Endothelial cell of umbilical vein (primary cell): ENCODE measurements around the gene PKDCC. TPM values are rescaled to one million over a fixed set of nuclear protein-coding genes. Genes with fewer than 3 reads are reported as not detected.

Source experiments
- BruUV-seq: library from RNA; stranded (reverse); fragments of 400-500 nt; replicated peaks from 2 replicates; lab custom pipeline; 2021; lab: Mats Ljungman, UMichigan
- CTCF ChIA-PET: fragments of 300-600, 350-600 bp; sonication (Branson Sonifier 250); formaldehyde crosslinking; loops from one replicate; lab custom pipeline; 2021; ENCODE audit warnings: antibody characterized with exemption, inconsistent platforms; lab: Charles Lee
- POLR2A ChIA-PET: fragments of 300-600, 350-600 bp; sonication (Branson Sonifier 250); formaldehyde crosslinking; loops from one replicate; lab custom pipeline; 2021; ENCODE audit warnings: antibody characterized with exemption, inconsistent platforms; lab: Charles Lee
- DNase-seq: peaks from one replicate; pipeline ENCODE4 v3.0.0-alpha.2; 2011; ENCODE audit warnings: low read depth, low spot score
- FAIRE-seq: peaks from 2 replicates; lab custom pipeline; 2011; peaks lifted over from hg19 to GRCh38; lab: Jason Lieb, UNC
- H2AFZ ChIP-seq: 2 replicates; pipeline ENCODE4 v1.6.0; 2012; ENCODE audit warnings: low read depth, low read length, control low read depth, inconsistent platforms
- H3K27ac ChIP-seq: 2 replicates; pipeline ENCODE4 v1.5.1; 2011; ENCODE audit warnings: low read depth, mild to moderate bottlenecking, control low read depth, low read length, moderate library complexity; ENCODE audit not compliant: insufficient read depth
- H3K27me3 ChIP-seq, 2 experiments: 2 replicates each; pipeline versions ENCODE4 v1.6.0 to v1.6.1; 2011; ENCODE audit warnings: low read length in 2 of 2, mixed read lengths in 1 of 2; ENCODE audit not compliant: control insufficient read depth in 2 of 2, insufficient read depth in 2 of 2
- H3K36me3 ChIP-seq, 2 experiments: 2 replicates in 1 of 2; 3 replicates in 1 of 2; pipeline ENCODE4 v1.5.1; 2011; ENCODE audit warnings: low read length in 2 of 2, mild to moderate bottlenecking in 1 of 2, moderate library complexity in 1 of 2; ENCODE audit not compliant: control insufficient read depth in 2 of 2, insufficient read depth in 2 of 2; ENCODE audit errors: extremely low read depth in 1 of 2
- H3K4me1 ChIP-seq: 3 replicates; pipeline ENCODE4 v1.5.1; 2011; ENCODE audit warnings: mild to moderate bottlenecking, low read length; ENCODE audit not compliant: control insufficient read depth, insufficient read depth; ENCODE audit errors: extremely low read depth
- H3K4me2 ChIP-seq: 2 replicates; pipeline ENCODE4 v1.6.1; 2011; ENCODE audit warnings: low read length, control low read depth, mixed read lengths; ENCODE audit not compliant: insufficient read depth
- H3K4me3 ChIP-seq, 3 experiments: fragments of 200-600 bp in 1 of 3; sonication (generic), shearing (Covaris generic) in 1 of 3; replicated peaks in 1 of 3; 2 replicates each; pipeline ENCODE4 v1.5.1; 2011 to 2016; ENCODE audit warnings: control low read depth in 3 of 3, low read length in 3 of 3, mild to moderate bottlenecking in 2 of 3, inconsistent platforms in 1 of 3, low read depth in 1 of 3, moderate library complexity in 1 of 3; ENCODE audit not compliant: insufficient read depth in 1 of 3
- H3K79me2 ChIP-seq: 2 replicates; pipeline ENCODE4 v1.6.0; 2012; ENCODE audit warnings: low read length, inconsistent platforms; ENCODE audit not compliant: control insufficient read depth, insufficient read depth
- H3K9ac ChIP-seq: replicated peaks from 2 replicates; pipeline ENCODE3; 2011; ENCODE audit warnings: low read length, control low read depth; ENCODE audit not compliant: insufficient read depth; ENCODE audit errors: extremely low read depth
- H3K9me1 ChIP-seq: replicated peaks from 3 replicates; pipeline ENCODE4 v1.6.0; 2011; ENCODE audit warnings: mild to moderate bottlenecking, low read length; ENCODE audit not compliant: control insufficient read depth, insufficient read depth; ENCODE audit errors: extremely low read depth
- H3K9me3 ChIP-seq: replicated peaks from 2 replicates; pipeline ENCODE4 v1.5.1; 2012; ENCODE audit warnings: low read length, inconsistent platforms; ENCODE audit not compliant: control insufficient read depth, insufficient read depth
- H4K20me1 ChIP-seq: replicated peaks from 2 replicates; pipeline ENCODE3; 2011; ENCODE audit warnings: mild to moderate bottlenecking, low read length; ENCODE audit not compliant: control insufficient read depth, insufficient read depth; ENCODE audit errors: extremely low read depth
- CTCF ChIP-seq, 2 donors: IDR thresholded peaks; 1 replicate in 1 of 2; 2 replicates in 1 of 2; pipeline ENCODE4 v1.5.1; 2011; ENCODE audit warnings: low read length in 2 of 2, mild to moderate bottlenecking in 2 of 2, moderate library complexity in 2 of 2, control low read depth in 1 of 2, inconsistent platforms in 1 of 2, low read depth in 1 of 2; ENCODE audit not compliant: insufficient read depth in 1 of 2; ENCODE audit errors: extremely low read depth in 1 of 2
- JUN ChIP-seq: IDR thresholded peaks from 2 replicates; pipeline ENCODE4 v1.6.1; 2011; ENCODE audit warnings: borderline replicate concordance, low read depth; ENCODE audit not compliant: insufficient read length, insufficient read depth
- MAX ChIP-seq: IDR thresholded peaks from 2 replicates; pipeline ENCODE4 v1.6.1; 2011; ENCODE audit not compliant: insufficient read depth, insufficient read length
- POLR2A ChIP-seq: IDR thresholded peaks from 2 replicates; pipeline ENCODE4 v1.6.1; 2012; ENCODE audit warnings: low read depth, mild to moderate bottlenecking, control low read depth, low read length
- POLR2AphosphoS5 ChIP-seq: IDR thresholded peaks from 2 replicates; pipeline ENCODE4 v1.6.1; 2012; ENCODE audit warnings: low read depth, mild to moderate bottlenecking, control low read depth, low read length, moderate library complexity; ENCODE audit not compliant: insufficient read depth
- dilution Hi-C: fragments of 300-500 bp; cut with MboI; formaldehyde crosslinking; loops from one replicate; pipeline ENCODE4 v1.15.0; 2019; ENCODE audit warnings: low sequenced_read_pairs; ENCODE audit not compliant: extremely low pct_ligation_motif_present
- intact Hi-C: fragments of 100-400 bp; cut with micrococcal nuclease; formaldehyde crosslinking; loops from one replicate; pipeline ENCODE4 v1.10.0; 2022
- polyA plus RNA-seq, 4 experiments: library from polyadenylated mRNA; depleted of rRNA in 3 of 4; stranded (reverse) in 3 of 4; unstranded in 1 of 4; fragments of >200 nt; gene quantifications; 2 replicates each; pipeline versions ENCODE4 v1.2.1 to v1.2.3, GENCODE V29; 2011 to 2012; ENCODE audit warnings: missing spikeins in 1 of 4
- total RNA-seq: library from RNA; stranded (reverse); gene quantifications from 2 replicates; pipeline ENCODE4 v1.2.3, GENCODE V29; 2021

PKDCC gene
- total and polyA plus RNA-seq, 2 donors (not counting 3 experiments of a cell fraction or from before 2014, with no cell fraction given) = 3.0 to 5.9 TPM

- DNase-seq = peak; percentile 42
- Histone ChIP-seq H3K36me3 (no peaks in the 10 kb centered on the region), H3K27me3 (peaks cover 0 to 3% of the 10 kb centered on the region in 2 experiments), H3K27ac (no peak overlapping the region), H2AFZ (peak overlapping the region; percentile 70), H3K4me2 (no peak overlapping the region), H3K79me2 (no peaks in the 10 kb centered on the region), H3K9me3 (no peaks in the 10 kb centered on the region), H3K4me3 (peak overlapping the region in 1 of 3 experiments; percentile 35), H3K9ac (peak overlapping the region; percentile 23), H3K9me1 (no peaks in the 10 kb centered on the region), H3K4me1 (peaks cover 8% of the 10 kb centered on the region), H4K20me1 (no peaks in the 10 kb centered on the region)
- dilution Hi-C loops (no loop called here), intact Hi-C loops (loop anchor here (1.0 to 2.0 kb wide), 2 partner anchors 31 to 41 kb away; no protein-coding TSS in a partner anchor)
- no peak for TF ChIP-seq POLR2A
- peak; percentile 50 for TF ChIP-seq POLR2AphosphoS5
- CTCF ChIA-PET = interaction anchor here (12.9 kb wide), 1 partner anchor 227 kb away, joined by 369 read pairs; no protein-coding TSS in a partner anchor
- BruUV-seq = TSS peak; percentile 36
- peak; percentile 72 for FAIRE-seq
- POLR2A ChIA-PET = no interaction called here
These were observed 53.6 kb downstream of the PKDCC start for GRCh38 chr2:42101206-42102023.

- peak; percentile 40 for DNase-seq
- no TSS peak for BruUV-seq
These were observed 54.3 kb downstream of the PKDCC start for GRCh38 chr2:42102024-42102590.

More at GRCh38 chr2:42102024-42102590, 54.3 kb downstream of the PKDCC start:
- H3K4me3 ChIP-seq = no peak overlapping the region
- FAIRE-seq = no peak
- H3K27ac ChIP-seq = no peak overlapping the region
- no peak overlapping the region for H3K9ac ChIP-seq
- TF ChIP-seq JUN (peak; percentile 34), CTCF (IDR thresholded peaks at IDR 0.05; ENCODE audit: extremely low read depth in 1 of 2, insufficient read depth in 1 of 2, low read depth in 1 of 2, low read length in 2 of 2) (no peak), POLR2AphosphoS5 (no peak), MAX (no peak)
- no peaks in the 10 kb centered on the region for H3K9me3 ChIP-seq
- H3K27me3 ChIP-seq = peaks cover 2 to 4% of the 10 kb centered on the region in 2 experiments
- no peaks in the 10 kb centered on the region for H4K20me1 ChIP-seq
- POLR2A ChIA-PET = no interaction called here
- no peaks in the 10 kb centered on the region for H3K79me2 ChIP-seq
- peak overlapping the region; percentile 66 for H2AFZ ChIP-seq
- no peaks in the 10 kb centered on the region for H3K36me3 ChIP-seq
- peaks cover 8% of the 10 kb centered on the region for H3K4me1 ChIP-seq
- no peaks in the 10 kb centered on the region for H3K9me1 ChIP-seq
- dilution Hi-C loops (no loop called here), intact Hi-C loops (no loop called here)
- H3K4me2 ChIP-seq = peak overlapping the region; percentile 53
- CTCF ChIA-PET = no interaction called here
